Raji (cell line): ENCODE results near the gene GDE1.

Source experiments
- POLR2A ChIP-seq: IDR thresholded peaks from 2 replicates; pipeline ENCODE4 v1.6.1; 2011; ENCODE audit warnings: low read depth, low read length, control low read depth; ENCODE audit not compliant: insufficient read depth

GDE1 gene

GRCh38 chr16:19505600-19506303 lies 16.1 kb downstream of the GDE1 start:
- no peak for TF ChIP-seq POLR2A

- no peak for TF ChIP-seq POLR2A
Observed at GRCh38 chr16:19503461-19504075, 18.3 kb downstream of the GDE1 start.

- TF ChIP-seq POLR2A: no peak
Observed at GRCh38 chr16:19502395-19503131, 19.3 kb downstream of the GDE1 start.

- TF ChIP-seq POLR2A: no peak
Observed at GRCh38 chr16:19499481-19499880, 22.4 kb downstream of the GDE1 start.

- no peak for TF ChIP-seq POLR2A
Observed at GRCh38 chr16:19499006-19499405, 22.9 kb downstream of the GDE1 start.

GRCh38 chr16:19497176-19497575 lies 24.7 kb downstream of the GDE1 start:
- no peak for TF ChIP-seq POLR2A

- TF ChIP-seq POLR2A: no peak
Observed at GRCh38 chr16:19490619-19491018, 31.3 kb downstream of the GDE1 start.

- no peak for TF ChIP-seq POLR2A
Observed at GRCh38 chr16:19488213-19488640, 33.7 kb downstream of the GDE1 start.

GRCh38 chr16:19486750-19487325 lies 35.1 kb downstream of the GDE1 start:
- no peak for TF ChIP-seq POLR2A

- no peak for TF ChIP-seq POLR2A
Observed at GRCh38 chr16:19486051-19486450, 35.8 kb downstream of the GDE1 start.

- no peak for TF ChIP-seq POLR2A
Observed at GRCh38 chr16:19485611-19486010, 36.3 kb downstream of the GDE1 start.

GRCh38 chr16:19484096-19484495 lies 37.8 kb downstream of the GDE1 start:
- no peak for TF ChIP-seq POLR2A

- no peak for TF ChIP-seq POLR2A
Observed at GRCh38 chr16:19482291-19482690, 39.6 kb downstream of the GDE1 start.

- TF ChIP-seq POLR2A: no peak
Observed at GRCh38 chr16:19481769-19482168, 40.1 kb downstream of the GDE1 start.

- TF ChIP-seq POLR2A: no peak
Observed at GRCh38 chr16:19481296-19481695, 40.6 kb downstream of the GDE1 start.

- TF ChIP-seq POLR2A: no peak
Observed at GRCh38 chr16:19479302-19479721, 42.6 kb downstream of the GDE1 start.

GRCh38 chr16:19478505-19478904 lies 43.4 kb downstream of the GDE1 start:
- TF ChIP-seq POLR2A: no peak
